Heart left ventricle (tissue), 16 donors: ENCODE measurements around the gene NR3C1. TPM values are rescaled to one million over a fixed set of nuclear protein-coding genes. Genes with fewer than 3 reads are reported as not detected.

Experiments
- ATAC-seq, 4 donors: fragments of 200-7000 bp; cut with Tn5 transposase; one replicate each; pipeline ENCODE4 v1.9.1; 2020 to 2022; ENCODE audit warnings: moderate library complexity in 4 of 4, mild to moderate bottlenecking in 3 of 4, moderate number of reproducible peaks in 1 of 4
- DNase-seq, 5 donors: peaks; one replicate each; pipeline ENCODE4 v3.0.0-alpha.2; 2020
- H3K27ac ChIP-seq, 12 donors: fragments of 200-600 bp; sonication (generic) in 4 of 12; one replicate each; pipeline versions ENCODE4 v1.5.0 to v1.8.0; 2016 to 2022; ENCODE audit warnings: mild to moderate bottlenecking in 2 of 12
- H3K27me3 ChIP-seq, 9 donors: fragments of 200-600 bp; sonication (generic) in 2 of 9; one replicate each; pipeline versions ENCODE4 v1.5.1 to v1.8.0; 2016 to 2022; ENCODE audit warnings: mild to moderate bottlenecking in 3 of 9
- H3K36me3 ChIP-seq, 9 donors: fragments of 200-600 bp; sonication (generic) in 2 of 9; one replicate each; pipeline versions ENCODE4 v1.5.0 to v1.8.0; 2018 to 2022; ENCODE audit warnings: mild to moderate bottlenecking in 2 of 9
- H3K4me1 ChIP-seq, 12 donors: fragments of 200-600 bp; sonication (generic) in 4 of 12; one replicate each; pipeline versions ENCODE4 v1.5.0 to v1.8.0; 2016 to 2022; ENCODE audit warnings: mild to moderate bottlenecking in 3 of 12
- H3K4me3 ChIP-seq, 12 donors: fragments of 200-600 bp; sonication (generic) in 4 of 12; one replicate each; pipeline versions ENCODE4 v1.5.0 to v1.8.0; 2017 to 2022; ENCODE audit warnings: mild to moderate bottlenecking in 9 of 12, moderate library complexity in 4 of 12
- H3K9me3 ChIP-seq, 12 donors: fragments of 200-600 bp; sonication (generic) in 4 of 12; one replicate each; pipeline versions ENCODE4 v1.5.0 to v1.8.0; 2016 to 2022; ENCODE audit warnings: mild to moderate bottlenecking in 1 of 12
- POLR2A ChIP-seq, 2 donors: fragments of 450-650 bp; IDR thresholded peaks; one replicate each; pipeline ENCODE4 v1.6.1; 2017; ENCODE audit warnings: antibody characterized with exemption in 2 of 2, mild to moderate bottlenecking in 2 of 2, moderate library complexity in 2 of 2
- WGBS, 4 donors: extraction: QIAGEN DNeasy Blood & Tissue Kit in 2 of 4; methylation state at CpG; one replicate each; pipeline versions ENCODE4 v1.1.5 to v1.1.7; 2013 to 2018; 5-methylcytosine and 5-hydroxymethylcytosine counted together
- intact Hi-C, 10 donors: fragments of 100-400 bp; cut with DNase I; formaldehyde crosslinking; loops; one replicate each; pipeline versions ENCODE4 v1.11.1 to v1.14.2; 2022
- polyA plus RNA-seq, 2 donors: library from polyadenylated mRNA; stranded (reverse); fragments of 200-250 nt; gene quantifications; one replicate each; pipeline ENCODE4 v1.2.3, GENCODE V29; 2013
- total RNA-seq, 9 donors: library from RNA; depleted of rRNA in 2 of 9; stranded (reverse); fragments of >200 nt in 2 of 9; fragmentation: NEBNext Ultra II Directional in 3 of 9; extraction: Animal tissue kit (Norgen Biotek cat#: 25700) in 3 of 9; gene quantifications; one replicate each; pipeline versions ENCODE4 v1.1.0 to v1.2.4, GENCODE V29; 2016 to 2023
- TF ChIP-seq, protein P1 (sequence below), 12 donors: fragments of 200-600 bp; sonication (generic) in 4 of 12; IDR thresholded peaks; one replicate each; pipeline versions ENCODE4 v1.5.0 to v1.8.0; 2018 to 2022; ENCODE audit warnings: antibody characterized with exemption in 12 of 12, mild to moderate bottlenecking in 5 of 12
- donor health status: ischemic (EF 13 %, LVEDD 7.1; RV severe dilation, severe dysfunction).
- donor health status: healthy with polysubstance abuse.
- donor health status: DM: no; HTN: yes; CAD: no.
- donor health status: DM: no; HTN: no; CAD: no.
- donor health status: ischemic (EF 25% LVEDD 6.9; RV normal size, moderate dysfunction).
- donor health status: ischemic (EF 25% LVEDD 5.7; RV mildly dilated, moderate dysfunction).
- donor health status: healthy.
- donor health status: DM: yes; HTN: yes; CAD: no.
- donor health status: ischemic (EF 35%, LVEDD 5.7; RV mildly dilated, moderate dysfunction).
- donor health status: nonischemic (EF 11% LVEDD 7.7; RV severe dilation, severe dysfunction).
- donor health status: DM: yes; HTN: yes; CAD: no.
- donor health status: PGD.
- donor health status: ischemic (EF 29% LVEDD 5.4; RV normal size, mild dysfunction).
- donor health status: nonischemic (EF 23%, LVEDD 6.1; RV moderate dilation, normal function).

The NR3C1 gene
- total and polyA plus RNA-seq, 11 donors = 10.4 to 73.7 (median 45.3) TPM

GRCh38 chr5:143426437-143426991, 23.0 kb upstream of the NR3C1 start:
- WGBS, 4 donors = 91 to 93% (median 92%) methylated on average over 9 of the region's 9 CpGs
- intact Hi-C loops = no loop called here
- ATAC-seq = no peak

GRCh38 chr5:143425835-143426234, 22.3 kb upstream of the NR3C1 start:
- WGBS, 4 donors = 86 to 94% (median 93%) methylated on average over 3 of the region's 3 CpGs
- no peak for ATAC-seq
- Histone ChIP-seq H3K4me1 (peaks cover 0 to 19% (median 0%) of the 10 kb centered on the region in 12 donors), H3K36me3 (no peaks in the 10 kb centered on the region), H3K4me3 (no peak overlapping the region), H3K27me3 (no peaks in the 10 kb centered on the region), H3K9me3 (no peaks in the 10 kb centered on the region), H3K27ac (no peak overlapping the region)
- intact Hi-C loops = no loop called here
- TF ChIP-seq, protein P1, sequence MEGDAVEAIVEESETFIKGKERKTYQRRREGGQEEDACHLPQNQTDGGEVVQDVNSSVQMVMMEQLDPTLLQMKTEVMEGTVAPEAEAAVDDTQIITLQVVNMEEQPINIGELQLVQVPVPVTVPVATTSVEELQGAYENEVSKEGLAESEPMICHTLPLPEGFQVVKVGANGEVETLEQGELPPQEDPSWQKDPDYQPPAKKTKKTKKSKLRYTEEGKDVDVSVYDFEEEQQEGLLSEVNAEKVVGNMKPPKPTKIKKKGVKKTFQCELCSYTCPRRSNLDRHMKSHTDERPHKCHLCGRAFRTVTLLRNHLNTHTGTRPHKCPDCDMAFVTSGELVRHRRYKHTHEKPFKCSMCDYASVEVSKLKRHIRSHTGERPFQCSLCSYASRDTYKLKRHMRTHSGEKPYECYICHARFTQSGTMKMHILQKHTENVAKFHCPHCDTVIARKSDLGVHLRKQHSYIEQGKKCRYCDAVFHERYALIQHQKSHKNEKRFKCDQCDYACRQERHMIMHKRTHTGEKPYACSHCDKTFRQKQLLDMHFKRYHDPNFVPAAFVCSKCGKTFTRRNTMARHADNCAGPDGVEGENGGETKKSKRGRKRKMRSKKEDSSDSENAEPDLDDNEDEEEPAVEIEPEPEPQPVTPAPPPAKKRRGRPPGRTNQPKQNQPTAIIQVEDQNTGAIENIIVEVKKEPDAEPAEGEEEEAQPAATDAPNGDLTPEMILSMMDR (IDR thresholded peaks at IDR 0.05) = no peak
- no peak for TF ChIP-seq POLR2A (IDR thresholded peaks at IDR 0.05)
- no peak for DNase-seq

More at GRCh38 chr5:143426437-143426991, 23.0 kb upstream of the NR3C1 start:
- Histone ChIP-seq H3K27me3 (no peaks in the 10 kb centered on the region), H3K4me1 (peaks cover 0 to 19% (median 0%) of the 10 kb centered on the region in 12 donors), H3K27ac (no peak overlapping the region), H3K9me3 (no peaks in the 10 kb centered on the region), H3K4me3 (no peak overlapping the region), H3K36me3 (no peaks in the 10 kb centered on the region)
- no peak for DNase-seq
- TF ChIP-seq, protein P1 (IDR thresholded peaks at IDR 0.05) = no peak
- no peak for TF ChIP-seq POLR2A (IDR thresholded peaks at IDR 0.05)

DNA sequence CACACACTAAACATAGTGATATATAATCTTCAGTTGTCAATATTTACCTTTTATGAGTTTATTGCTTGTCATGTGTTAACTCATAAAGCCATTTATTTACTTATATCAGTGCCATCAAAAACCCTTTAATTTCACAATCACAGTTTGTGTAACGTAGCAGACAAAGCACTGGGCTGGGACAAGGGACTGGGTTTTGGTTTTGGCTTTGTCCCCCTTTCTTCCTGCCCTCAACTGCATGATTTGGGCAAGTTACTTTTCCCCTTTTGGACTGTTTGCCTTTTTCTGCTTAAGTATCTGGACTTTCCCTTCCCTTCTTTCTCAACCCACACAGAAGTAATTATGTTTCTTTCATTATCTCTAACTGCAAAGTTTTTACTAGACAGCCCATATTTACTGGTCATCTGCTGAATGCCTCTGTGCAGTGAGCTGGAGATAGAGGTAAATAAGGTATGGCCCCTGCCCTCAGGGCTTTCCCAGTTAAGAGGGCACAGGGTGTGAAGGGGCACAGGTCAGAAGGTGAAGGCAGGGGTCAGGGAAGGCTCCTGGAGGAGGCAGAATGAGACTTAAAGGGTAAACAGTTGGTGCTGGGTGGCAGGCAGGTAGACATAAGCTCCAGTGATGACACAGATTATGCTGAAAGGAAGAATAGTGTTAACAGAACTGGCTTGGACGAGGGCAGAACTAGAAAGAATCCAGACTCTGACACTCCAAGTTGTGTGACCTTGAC, 14.8 kb upstream of the NR3C1 start:
- intact Hi-C loops = loop anchor here in 3 of 10 donors (10.0 kb wide), 2 partner anchors 266 to 726 kb away; no protein-coding TSS in a partner anchor
- TF ChIP-seq, protein P1 (IDR thresholded peaks at IDR 0.05) = no peak
- no peak for TF ChIP-seq POLR2A (IDR thresholded peaks at IDR 0.05)
- no peak for DNase-seq
- no peak for ATAC-seq
- H3K4me1 ChIP-seq = peaks cover 0 to 20% (median 7%) of the 10 kb centered on the region in 12 donors
- no peak overlapping the region for H3K27ac ChIP-seq
- H3K27me3 ChIP-seq = no peaks in the 10 kb centered on the region
- H3K4me3 ChIP-seq = no peak overlapping the region
- WGBS, 4 donors = 58 to 68% (median 61%) methylated on average over 2 of the region's 2 CpGs
- H3K9me3 ChIP-seq = no peaks in the 10 kb centered on the region
- no peaks in the 10 kb centered on the region for H3K36me3 ChIP-seq

DNA sequence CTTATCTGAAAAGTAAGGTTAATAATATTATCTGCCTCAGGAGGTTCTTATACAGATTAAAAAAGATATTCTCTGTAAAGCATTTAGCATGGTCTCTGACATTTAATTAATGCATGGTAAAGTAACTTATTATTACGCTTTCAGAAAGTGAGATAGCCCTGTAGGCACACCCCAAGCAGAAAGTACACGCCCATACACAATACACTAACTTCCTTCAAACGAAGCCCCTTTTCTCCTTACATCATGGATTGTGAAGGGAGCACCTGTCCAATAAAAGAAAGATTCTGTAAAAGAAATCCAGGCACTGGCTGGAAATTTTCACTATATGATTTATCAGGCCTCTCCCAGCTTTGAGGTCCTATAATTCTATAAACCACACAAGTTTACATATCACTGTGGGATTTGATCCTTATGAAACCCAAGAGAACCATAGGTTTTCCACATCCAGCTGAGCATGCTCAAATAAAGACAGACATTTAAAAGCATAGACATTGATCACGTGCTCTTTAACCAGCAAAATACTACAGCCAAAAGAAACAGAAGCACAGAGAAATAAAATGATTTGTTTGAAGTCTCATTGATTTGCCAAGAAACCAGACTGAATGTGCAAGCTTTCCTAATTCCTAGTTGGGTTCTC, 14.1 kb upstream of the NR3C1 start:
- DNase-seq (no peak), ATAC-seq (no peak)
- TF ChIP-seq POLR2A (IDR thresholded peaks at IDR 0.05) = no peak
- TF ChIP-seq, protein P1 (IDR thresholded peaks at IDR 0.05) = no peak
- H3K36me3 ChIP-seq = no peaks in the 10 kb centered on the region
- H3K9me3 ChIP-seq = no peaks in the 10 kb centered on the region
- 86 to 96% (median 93%) methylated on average over 4 of the region's 4 CpGs for WGBS, 4 donors
- H3K27me3 ChIP-seq = no peaks in the 10 kb centered on the region
- H3K4me1 ChIP-seq = peaks cover 0 to 20% (median 7%) of the 10 kb centered on the region in 12 donors
- intact Hi-C loops = loop anchor here in 3 of 10 donors (10.0 kb wide), 2 partner anchors 267 to 727 kb away; no protein-coding TSS in a partner anchor
- no peak overlapping the region for H3K4me3 ChIP-seq
- no peak overlapping the region for H3K27ac ChIP-seq
